Measurements from ENCODE around the gene MYH8.

DNA sequence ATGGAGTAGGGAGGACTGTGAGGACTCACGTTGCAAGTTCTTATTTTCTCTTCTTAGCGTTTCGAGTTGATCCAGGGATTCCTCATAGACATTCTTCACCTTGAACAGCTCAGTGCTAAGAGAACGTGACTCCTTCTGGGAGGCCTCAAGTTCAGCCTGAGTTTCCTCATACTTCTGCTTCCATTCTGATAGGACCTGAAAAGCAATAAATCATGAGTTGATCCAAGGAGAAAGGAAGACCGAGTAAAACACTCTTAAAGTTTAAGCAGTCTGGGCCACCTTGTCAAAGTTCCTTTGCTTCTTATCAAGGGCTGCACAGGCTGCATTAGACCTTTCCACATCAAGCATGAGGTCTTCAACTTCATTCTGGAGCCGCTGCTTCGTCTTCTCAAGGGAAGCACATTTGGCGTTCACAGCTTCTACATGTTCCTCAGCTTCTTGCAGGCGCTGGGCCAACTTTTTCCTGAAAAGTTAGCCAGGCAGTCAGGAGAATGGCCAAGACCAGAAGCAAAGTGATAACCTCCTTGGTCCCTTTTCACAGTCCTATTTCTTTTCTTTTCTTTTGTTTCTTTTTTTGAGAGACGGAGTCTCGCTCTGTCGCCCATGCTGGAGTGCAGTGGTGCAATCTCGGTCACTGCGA, 25.1 kb downstream of the MYH8 start:
- TF ChIP-seq SP1 (IDR thresholded peaks at IDR 0.05), result no peak
- TF ChIP-seq MAX (IDR thresholded peaks at IDR 0.05), result no peak
- no peak for TF ChIP-seq CTCF (IDR thresholded peaks at IDR 0.05; ENCODE audit: low read depth, low read length, missing input control)
- TF ChIP-seq TAF1 (conservative IDR thresholded peaks at IDR 0.05), result no peak
- TF ChIP-seq FOXA1 (IDR thresholded peaks at IDR 0.05), result no peak
- TF ChIP-seq YY1 (IDR thresholded peaks at IDR 0.05), result no peak
- TF ChIP-seq, protein P1, sequence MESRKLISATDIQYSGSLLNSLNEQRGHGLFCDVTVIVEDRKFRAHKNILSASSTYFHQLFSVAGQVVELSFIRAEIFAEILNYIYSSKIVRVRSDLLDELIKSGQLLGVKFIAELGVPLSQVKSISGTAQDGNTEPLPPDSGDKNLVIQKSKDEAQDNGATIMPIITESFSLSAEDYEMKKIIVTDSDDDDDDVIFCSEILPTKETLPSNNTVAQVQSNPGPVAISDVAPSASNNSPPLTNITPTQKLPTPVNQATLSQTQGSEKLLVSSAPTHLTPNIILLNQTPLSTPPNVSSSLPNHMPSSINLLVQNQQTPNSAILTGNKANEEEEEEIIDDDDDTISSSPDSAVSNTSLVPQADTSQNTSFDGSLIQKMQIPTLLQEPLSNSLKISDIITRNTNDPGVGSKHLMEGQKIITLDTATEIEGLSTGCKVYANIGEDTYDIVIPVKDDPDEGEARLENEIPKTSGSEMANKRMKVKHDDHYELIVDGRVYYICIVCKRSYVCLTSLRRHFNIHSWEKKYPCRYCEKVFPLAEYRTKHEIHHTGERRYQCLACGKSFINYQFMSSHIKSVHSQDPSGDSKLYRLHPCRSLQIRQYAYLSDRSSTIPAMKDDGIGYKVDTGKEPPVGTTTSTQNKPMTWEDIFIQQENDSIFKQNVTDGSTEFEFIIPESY (IDR thresholded peaks at IDR 0.05), result no peak
- TF ChIP-seq ATF3 (IDR thresholded peaks at IDR 0.05), result no peak
- no peak for TF ChIP-seq RAD21 (IDR thresholded peaks at IDR 0.05)
- TF ChIP-seq, protein P2, sequence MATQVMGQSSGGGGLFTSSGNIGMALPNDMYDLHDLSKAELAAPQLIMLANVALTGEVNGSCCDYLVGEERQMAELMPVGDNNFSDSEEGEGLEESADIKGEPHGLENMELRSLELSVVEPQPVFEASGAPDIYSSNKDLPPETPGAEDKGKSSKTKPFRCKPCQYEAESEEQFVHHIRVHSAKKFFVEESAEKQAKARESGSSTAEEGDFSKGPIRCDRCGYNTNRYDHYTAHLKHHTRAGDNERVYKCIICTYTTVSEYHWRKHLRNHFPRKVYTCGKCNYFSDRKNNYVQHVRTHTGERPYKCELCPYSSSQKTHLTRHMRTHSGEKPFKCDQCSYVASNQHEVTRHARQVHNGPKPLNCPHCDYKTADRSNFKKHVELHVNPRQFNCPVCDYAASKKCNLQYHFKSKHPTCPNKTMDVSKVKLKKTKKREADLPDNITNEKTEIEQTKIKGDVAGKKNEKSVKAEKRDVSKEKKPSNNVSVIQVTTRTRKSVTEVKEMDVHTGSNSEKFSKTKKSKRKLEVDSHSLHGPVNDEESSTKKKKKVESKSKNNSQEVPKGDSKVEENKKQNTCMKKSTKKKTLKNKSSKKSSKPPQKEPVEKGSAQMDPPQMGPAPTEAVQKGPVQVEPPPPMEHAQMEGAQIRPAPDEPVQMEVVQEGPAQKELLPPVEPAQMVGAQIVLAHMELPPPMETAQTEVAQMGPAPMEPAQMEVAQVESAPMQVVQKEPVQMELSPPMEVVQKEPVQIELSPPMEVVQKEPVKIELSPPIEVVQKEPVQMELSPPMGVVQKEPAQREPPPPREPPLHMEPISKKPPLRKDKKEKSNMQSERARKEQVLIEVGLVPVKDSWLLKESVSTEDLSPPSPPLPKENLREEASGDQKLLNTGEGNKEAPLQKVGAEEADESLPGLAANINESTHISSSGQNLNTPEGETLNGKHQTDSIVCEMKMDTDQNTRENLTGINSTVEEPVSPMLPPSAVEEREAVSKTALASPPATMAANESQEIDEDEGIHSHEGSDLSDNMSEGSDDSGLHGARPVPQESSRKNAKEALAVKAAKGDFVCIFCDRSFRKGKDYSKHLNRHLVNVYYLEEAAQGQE (IDR thresholded peaks at IDR 0.05), result no peak
- no peak for TF ChIP-seq RXRA (IDR thresholded peaks at IDR 0.05)
